NCI-H2029 (cell line): ENCODE results near the gene RAMACL.

Experiments used
- DNase-seq: peaks from one replicate; lab custom pipeline; 2025; lab: John Stamatoyannopoulos, UW

The RAMACL gene

GRCh38 chr6:166618251-166618650, 31.8 kb upstream of the RAMACL start:
- DNase-seq: no peak

DNA sequence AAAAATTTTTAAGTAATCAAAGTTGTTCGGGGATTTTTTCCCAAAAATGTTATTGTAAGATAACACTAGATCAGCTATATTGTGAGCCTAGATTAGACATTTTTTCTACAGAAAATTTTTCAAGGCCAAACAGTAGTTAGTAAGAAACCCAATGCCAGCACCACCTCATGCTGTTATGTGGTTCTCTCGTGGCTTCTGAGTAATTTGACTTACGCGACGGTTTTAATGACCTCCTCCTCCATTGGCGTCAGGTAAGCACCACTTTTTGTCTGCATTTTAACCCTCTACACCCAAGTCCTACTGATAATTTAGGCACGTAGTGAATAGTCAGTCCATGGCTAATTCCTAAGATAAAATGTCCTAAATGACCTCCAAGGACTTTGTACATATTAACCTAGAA, 30.9 kb upstream of the RAMACL start:
- no peak for DNase-seq

- DNase-seq: no peak
Observed at GRCh38 chr6:166616261-166617238, 30.1 kb upstream of the RAMACL start.

- no peak for DNase-seq
Observed at GRCh38 chr6:166615059-166615770, 28.7 kb upstream of the RAMACL start.

DNA sequence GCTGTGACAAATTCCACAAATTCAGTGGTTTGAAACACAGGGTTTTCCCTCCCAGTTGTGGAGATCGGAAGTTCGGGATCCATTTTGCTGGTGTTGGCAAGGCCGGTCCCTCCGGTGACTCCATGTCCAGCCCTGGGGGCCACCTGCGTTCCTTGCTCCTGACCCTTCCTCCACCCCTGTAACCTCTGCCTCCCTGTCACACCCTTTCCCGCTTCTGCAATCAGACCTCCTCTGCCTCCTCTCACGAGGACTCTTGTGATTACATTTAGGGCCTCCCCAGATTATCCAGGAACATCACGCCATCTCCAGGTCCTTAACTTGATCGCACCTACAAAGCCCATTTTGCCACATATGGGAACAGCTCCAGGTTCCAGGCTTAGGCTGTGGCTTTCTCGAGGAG, 28.1 kb upstream of the RAMACL start:
- DNase-seq: no peak

DNA sequence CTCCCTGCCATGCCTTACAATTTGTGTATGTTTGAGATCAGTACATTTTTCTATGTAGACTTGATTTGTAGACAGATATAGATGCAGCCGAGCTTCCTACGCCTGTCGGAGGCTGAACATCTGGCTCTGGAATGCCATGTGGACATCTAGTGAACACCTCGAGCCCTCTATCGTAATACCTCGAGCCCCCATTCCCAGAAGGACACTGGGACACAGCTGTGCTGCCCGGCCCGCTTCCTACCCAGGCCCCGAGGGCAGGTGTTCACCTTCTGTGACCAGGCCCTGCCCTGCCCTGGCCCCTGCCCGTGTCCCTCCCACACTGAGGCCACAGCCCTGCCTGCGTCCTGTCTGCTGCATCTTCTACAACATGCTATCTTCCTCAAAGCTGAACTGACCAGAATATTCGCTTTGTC, 27.7 kb upstream of the RAMACL start:
- DNase-seq: no peak

DNA sequence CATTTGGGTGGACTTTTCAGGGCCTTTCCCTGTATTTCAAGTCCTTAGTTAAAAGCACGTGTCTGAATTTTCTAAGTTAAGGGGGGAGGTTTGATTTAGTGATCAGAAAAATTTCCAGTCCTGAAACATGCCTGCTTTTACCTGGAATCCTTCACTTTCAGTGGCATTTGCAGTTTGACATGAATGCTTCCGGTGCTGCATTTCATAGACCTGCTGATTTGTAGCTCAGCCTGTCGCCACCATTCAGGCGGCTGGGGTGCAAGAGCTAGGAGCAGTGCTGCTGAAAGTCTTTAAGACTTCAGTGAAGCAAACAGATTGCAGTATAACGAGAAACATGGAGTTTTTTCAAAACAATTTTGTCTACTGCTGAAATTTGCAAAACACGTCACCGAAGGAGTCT, 26.5 kb upstream of the RAMACL start:
- no peak for DNase-seq

- no peak for DNase-seq
Observed at GRCh38 chr6:166612471-166612881, 26.0 kb upstream of the RAMACL start.

DNA sequence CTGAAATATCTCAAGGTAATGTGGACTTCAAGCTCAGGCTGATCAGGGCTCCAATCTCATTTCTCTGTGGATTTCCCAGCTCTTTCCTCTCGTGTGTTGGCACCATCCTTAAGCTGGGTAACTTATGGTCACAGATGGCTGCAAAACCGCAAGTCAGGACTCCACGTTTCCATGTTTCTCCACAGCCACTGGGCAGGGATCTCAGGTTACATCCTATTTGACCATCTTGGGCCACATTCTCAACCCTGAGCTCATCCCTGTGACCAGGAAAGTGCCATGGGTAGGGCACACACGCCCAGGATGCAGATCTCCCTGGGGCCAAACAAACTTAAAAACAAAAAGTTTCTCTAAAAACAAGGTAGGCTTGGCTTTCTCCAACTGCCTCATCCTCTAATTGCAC, 25.2 kb upstream of the RAMACL start:
- no peak for DNase-seq

DNA sequence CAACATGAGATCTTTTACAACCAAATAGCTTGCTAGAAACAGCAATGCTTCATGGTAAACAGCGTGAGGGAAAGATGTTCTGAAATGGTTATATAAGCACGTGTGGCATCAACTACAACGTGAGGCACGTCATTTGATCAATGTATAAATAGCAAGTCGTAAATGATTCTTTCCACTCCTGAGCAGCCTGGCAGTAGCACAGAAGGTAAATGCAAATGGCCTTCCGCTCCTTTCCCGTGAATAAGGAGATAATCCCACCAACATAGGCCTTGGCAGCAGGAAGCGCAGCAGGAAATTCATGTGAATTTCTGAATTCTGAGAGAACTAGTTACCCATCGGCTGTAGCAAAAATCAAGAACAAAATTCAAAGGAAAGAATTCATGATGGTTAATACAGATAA, 23.6 kb upstream of the RAMACL start:
- DNase-seq: no peak

GRCh38 chr6:166608774-166609173, 22.3 kb upstream of the RAMACL start:
- DNase-seq: no peak

GRCh38 chr6:166605752-166606151, 19.3 kb upstream of the RAMACL start:
- DNase-seq: no peak

DNA sequence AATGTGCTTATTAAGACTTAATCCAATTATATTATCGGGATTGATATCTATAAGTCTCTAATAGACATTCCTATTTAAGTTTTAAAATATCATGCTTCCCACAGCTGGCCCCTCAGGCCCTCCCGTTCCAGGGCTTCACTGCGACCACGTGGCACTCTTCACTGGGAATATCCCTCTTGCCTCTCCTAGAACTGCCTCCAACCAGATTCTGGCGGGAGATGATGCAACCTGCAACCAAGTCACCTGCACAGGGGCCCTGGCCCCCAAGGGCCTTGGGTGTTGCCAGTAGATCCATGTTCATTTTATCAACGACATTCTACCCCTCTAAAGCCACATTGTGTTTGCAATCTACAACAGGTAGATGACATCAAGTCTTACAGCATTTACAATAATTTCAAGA, 18.4 kb upstream of the RAMACL start:
- DNase-seq: no peak

- DNase-seq: no peak
Observed at GRCh38 chr6:166604328-166604727, 17.9 kb upstream of the RAMACL start.

DNA sequence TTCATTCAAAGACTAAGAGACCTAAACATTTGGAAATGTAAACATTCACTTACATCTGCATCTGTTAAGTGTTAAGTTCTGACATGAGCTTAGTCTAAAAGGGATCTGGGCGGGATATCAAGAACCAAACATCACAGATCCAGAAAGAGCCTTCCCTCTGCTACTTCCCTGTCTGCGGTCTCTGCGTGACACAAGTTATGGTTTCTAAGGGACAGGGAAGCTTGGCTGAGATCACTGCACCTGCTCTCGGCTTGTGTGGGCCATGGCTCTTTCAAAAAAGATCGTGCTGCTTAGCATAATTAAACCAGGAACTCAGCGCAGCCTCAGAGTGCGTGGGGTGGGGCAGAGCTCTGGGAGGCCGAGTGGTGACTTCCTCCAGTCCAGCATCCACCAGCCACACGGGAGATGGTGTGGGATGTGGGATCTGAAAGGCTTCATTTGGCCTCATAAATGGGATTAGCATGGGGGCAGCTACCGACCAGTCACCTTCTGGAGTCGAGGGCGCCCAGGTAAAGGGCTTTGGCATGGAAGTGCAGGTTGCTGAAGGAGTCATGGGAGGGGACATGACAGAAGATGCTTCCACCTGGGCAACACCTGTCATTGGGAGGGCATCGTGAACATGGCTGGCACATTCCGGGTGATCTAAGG, 16.7 kb upstream of the RAMACL start:
- no peak for DNase-seq

DNA sequence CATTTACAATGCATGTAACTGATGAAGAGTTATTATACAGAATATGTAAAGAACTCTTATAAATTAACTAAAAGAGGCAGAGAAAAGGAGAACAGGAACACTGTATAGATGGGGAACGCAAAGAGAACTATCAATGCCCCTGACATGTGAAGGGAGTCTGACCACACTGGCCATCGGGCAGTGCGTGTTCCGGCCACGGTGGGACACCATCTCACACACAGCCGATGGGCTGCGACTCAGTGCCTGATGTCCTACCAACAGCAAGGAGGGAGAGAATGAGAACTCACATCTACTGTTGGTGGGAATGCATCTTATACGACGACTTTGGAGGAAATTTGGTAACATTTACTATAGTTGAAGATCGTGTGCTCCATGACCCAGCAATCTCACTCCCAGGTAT, 15.5 kb upstream of the RAMACL start:
- DNase-seq: no peak

GRCh38 chr6:166600931-166601330, 14.5 kb upstream of the RAMACL start:
- no peak for DNase-seq

- no peak for DNase-seq
Observed at GRCh38 chr6:166599205-166599604, 12.7 kb upstream of the RAMACL start.

GRCh38 chr6:166598441-166599138, 12.1 kb upstream of the RAMACL start:
- no peak for DNase-seq

- DNase-seq: no peak
Observed at GRCh38 chr6:166597711-166598440, 11.4 kb upstream of the RAMACL start.

DNA sequence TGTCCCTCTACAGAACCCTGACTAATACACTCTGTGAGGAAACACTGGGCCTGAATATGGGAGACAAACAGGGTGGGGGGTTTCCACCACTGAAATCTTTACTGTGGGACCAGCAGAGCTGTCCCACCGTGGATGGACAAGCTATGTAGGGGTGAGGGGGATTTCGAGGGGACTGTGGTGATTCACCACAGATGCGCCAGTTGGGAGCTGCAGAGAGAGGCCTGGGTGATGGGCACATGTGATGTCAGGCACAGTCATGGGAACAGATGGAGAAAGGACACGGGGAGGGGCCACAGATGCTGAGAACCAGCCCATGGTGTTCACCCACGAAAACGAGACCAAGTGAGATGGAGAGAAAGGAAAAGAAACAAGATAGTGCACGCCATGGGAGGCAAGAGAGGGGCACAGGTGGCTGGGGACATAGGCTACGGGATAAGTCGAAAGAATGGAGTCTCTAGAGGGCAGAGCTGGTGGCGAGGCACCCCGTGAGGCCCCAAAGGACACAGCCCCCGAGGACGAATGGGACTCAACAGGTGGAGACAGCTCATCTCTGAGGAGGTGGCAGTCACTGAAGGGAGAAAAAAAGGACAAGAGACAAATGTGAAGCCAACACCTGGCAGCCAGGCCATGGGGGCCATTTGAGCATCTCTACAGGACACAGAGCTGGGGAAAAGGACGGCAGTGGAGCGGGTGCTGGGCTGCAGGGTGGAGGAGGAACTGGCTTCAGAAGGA, 10.5 kb upstream of the RAMACL start:
- no peak for DNase-seq
